Measurements from ENCODE around the gene ARID1B. TPM values are rescaled to one million over a fixed set of nuclear protein-coding genes. Genes with fewer than 3 reads are reported as not detected.

ARID1B gene
- total RNA-seq, 1 donor from 2014 or later = 18.5 TPM

- no peak for DNase-seq (ENCODE audit: low read depth)
- H3K4me3 ChIP-seq (ENCODE audit: low read depth, low read length) = no peak overlapping the region
These were observed 148.8 kb downstream of the ARID1B start for GRCh38 chr6:156925718-156926607.

GRCh38 chr6:156928126-156928525 lies 150.9 kb downstream of the ARID1B start:
- DNase-seq (ENCODE audit: low read depth) = no peak
- TF ChIP-seq CTCF (conservative IDR thresholded peaks at IDR 0.05; ENCODE audit: low read depth, low read length) = no peak
- H3K4me3 ChIP-seq (ENCODE audit: low read depth, low read length) = no peak overlapping the region

More at GRCh38 chr6:156925718-156926607, 148.8 kb downstream of the ARID1B start:
- no peak for TF ChIP-seq CTCF (conservative IDR thresholded peaks at IDR 0.05; ENCODE audit: low read depth, low read length)

GRCh38 chr6:156928972-156929371 lies 151.8 kb downstream of the ARID1B start:
- no peak overlapping the region for H3K4me3 ChIP-seq (ENCODE audit: low read depth, low read length)
- TF ChIP-seq CTCF (conservative IDR thresholded peaks at IDR 0.05; ENCODE audit: low read depth, low read length) = no peak
- DNase-seq (ENCODE audit: low read depth) = no peak

DNA sequence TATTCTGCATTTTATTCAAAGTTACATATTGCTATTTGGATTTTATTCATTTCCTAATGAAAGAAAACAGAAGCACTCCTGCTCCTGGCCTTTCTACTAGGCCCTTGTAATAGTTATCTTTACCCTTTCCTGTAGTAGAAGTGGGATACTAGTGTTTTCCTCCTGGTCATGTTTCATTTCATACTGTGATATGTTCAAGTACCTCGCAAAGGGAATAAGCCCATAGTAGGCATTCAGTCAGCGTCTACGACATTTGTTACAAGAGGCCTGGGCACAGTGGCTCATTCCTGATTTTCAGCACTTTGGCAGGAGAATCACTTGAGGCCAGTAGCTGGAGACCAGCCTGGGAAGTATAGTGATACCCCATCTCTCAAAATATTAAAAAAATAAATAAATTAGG lies 154.1 kb downstream of the ARID1B start:
- TF ChIP-seq CTCF (conservative IDR thresholded peaks at IDR 0.05; ENCODE audit: low read depth, low read length) = no peak
- no peak for DNase-seq (ENCODE audit: low read depth)
- H3K4me3 ChIP-seq (ENCODE audit: low read depth, low read length) = no peak overlapping the region

DNA sequence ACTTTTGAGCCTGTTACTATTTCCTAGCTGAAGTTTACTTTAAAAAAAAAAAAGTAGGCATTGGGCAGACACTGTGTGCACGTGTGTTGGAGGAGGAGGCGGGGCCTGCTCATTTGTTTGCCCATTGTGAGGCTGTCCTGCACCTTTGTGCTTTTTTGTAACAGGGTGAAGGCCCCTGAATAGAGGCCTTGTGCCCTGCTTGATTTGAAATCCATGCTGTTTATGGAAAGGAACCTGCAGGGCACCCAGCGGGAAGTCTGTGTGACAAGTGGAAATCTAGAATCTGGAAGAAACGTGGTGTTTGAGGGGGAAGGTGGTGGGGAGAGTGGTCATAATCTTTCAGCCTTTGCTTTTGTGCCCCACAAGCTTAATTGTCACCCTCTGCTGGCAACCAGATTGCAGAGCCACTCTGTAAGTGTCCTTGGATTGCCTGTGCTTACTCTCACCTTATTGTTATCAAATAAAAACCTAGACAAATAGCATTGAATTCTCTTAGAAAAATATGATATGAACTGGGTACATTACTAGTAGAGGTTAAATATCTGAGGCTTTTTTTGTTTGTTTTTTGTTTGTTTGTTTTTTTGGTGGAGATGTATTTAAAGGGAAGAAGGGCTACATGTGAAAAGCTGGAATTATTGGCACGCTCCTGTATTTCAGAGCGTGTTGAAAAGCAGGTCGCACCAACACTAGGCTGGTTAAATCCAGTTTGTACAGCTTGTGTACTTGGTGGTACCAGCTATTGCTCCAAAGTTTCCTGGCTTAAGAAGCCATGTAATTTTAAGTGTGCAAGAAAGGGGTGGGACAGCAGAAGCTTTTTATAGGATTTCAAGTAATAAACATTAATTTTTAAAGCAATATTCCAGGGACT lies 156.3 kb downstream of the ARID1B start:
- TF ChIP-seq CTCF (conservative IDR thresholded peaks at IDR 0.05; ENCODE audit: low read depth, low read length) = no peak
- no peak overlapping the region for H3K4me3 ChIP-seq (ENCODE audit: low read depth, low read length)
- no peak for DNase-seq (ENCODE audit: low read depth)

- no peak overlapping the region for H3K4me3 ChIP-seq (ENCODE audit: low read depth, low read length)
- DNase-seq (ENCODE audit: low read depth) = no peak
- TF ChIP-seq CTCF (conservative IDR thresholded peaks at IDR 0.05; ENCODE audit: low read depth, low read length) = no peak
These were observed 156.9 kb downstream of the ARID1B start for GRCh38 chr6:156934069-156934460.

All from epithelial cell of proximal tubule (primary cell).